ENCODE measurements around the gene MS4A14. TPM values are rescaled to one million over a fixed set of nuclear protein-coding genes. Genes with fewer than 3 reads are reported as not detected.
"Not testable (repeated sequence)": the region's sequence is repeated elsewhere in the genome, so short reads cannot be mapped to it uniquely, and the experiment has no call there.

MS4A14 gene, protein sequence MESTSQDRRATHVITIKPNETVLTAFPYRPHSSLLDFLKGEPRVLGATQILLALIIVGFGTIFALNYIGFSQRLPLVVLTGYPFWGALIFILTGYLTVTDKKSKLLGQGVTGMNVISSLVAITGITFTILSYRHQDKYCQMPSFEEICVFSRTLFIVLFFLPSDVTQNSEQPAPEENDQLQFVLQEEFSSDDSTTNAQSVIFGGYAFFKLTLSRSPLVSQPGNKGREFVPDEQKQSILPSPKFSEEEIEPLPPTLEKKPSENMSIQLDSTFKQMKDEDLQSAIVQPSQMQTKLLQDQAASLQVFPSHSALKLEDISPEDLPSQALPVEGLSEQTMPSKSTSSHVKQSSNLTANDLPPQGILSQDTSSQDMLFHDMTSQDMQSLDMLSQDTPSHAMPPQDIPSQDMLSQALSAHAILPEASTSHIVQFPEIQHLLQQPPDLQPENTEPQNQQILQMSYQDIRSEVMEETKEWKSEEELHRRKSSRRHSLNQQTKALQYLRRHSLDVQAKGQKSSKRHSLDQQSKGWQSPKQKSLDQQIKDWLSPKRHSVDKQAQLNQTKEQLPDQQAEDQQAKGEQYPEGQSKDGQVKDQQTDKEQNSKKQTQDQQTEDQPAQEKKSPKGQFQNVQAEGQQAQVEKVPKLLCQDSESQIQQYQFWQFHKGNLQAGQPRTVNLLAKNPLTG
- under 1 TPM in 1 of 2 donors, not detected in 1; 0.60 TPM for total RNA-seq
- 0 reads per million in 2 donors for total RNA-seq

DNA sequence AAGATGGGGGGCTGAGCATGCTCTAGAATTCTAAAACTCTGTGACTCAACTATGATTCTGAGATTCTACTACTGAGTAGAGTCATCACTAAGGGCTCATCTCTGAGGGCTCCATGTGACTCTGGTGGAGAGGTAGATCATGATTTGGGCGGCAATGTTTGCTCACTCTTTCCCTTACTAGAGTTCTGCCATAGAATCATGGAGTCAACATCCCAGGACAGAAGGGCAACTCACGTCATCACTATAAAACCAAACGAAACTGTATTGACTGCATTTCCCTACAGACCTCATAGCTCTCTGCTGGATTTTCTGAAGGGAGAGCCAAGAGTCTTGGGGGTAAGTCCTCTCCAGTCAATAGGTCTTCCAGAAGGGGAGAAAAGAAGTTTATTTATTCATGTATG is at the start of gene MS4A14:
Gene MS4A14, plus strand, starts transcription at position 78 of the 400 bp plus-strand sequence. Its CDS starts 120 bp downstream, at position 198.
- H3K27me3 Mint-ChIP-seq = peaks cover 26% of the 10 kb centered on the region
- no peaks in the 10 kb centered on the region for H3K4me1 Mint-ChIP-seq
- no peak within 1 kb of the TSS for H3K27ac Mint-ChIP-seq
- no peaks in the 10 kb centered on the region for H3K36me3 Mint-ChIP-seq (ENCODE audit: low read depth)
- no peak for DNase-seq
- ATAC-seq = no peak
- H3K9me3 ChIP-seq (ENCODE audit: control insufficient read depth, low read length, poor library complexity, severe bottlenecking) = no peaks in the 10 kb centered on the region
- no peak within 1 kb of the TSS for H3K4me3 Mint-ChIP-seq

DNA sequence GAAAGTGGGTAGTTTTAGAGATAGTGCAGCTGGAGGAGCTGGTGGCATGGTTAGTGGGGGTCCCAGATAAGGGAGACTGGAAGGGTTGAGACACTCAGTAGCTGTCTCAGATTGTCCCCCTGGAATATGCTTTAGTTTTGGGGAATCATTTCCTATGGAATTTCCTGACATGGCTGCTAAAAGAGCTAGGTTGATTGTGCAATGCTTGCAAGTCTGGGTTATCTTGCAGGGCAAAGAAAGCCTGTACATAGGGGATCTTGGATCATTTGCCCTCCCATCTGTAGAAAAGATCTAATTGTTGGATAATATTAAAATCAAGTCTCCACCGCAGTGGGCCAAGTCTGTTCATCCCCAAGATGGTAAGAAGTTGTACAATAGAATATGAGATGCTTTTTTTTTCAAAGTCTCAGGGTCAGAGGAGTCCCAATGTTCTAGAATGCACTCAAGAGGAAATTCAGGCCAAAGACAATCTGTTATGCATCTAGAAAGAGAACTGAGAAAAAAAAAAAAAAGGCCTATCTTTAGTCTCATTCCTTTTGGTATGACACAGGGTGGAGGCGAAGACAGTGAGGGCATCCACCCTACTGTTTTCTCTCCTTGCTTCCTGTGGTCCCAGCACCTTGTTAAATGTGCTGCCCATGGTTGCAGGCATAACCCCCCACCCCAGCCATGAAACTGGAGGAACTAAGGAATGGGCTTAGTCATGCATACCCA is 49.0 kb upstream of the MS4A14 start:
- DNase-seq (no peak), ATAC-seq (no peak)
- Mint-ChIP-seq H3K36me3 (ENCODE audit: low read depth) (no peaks in the 10 kb centered on the region), H3K27me3 (peaks cover 58% of the 10 kb centered on the region), H3K4me1 (no peaks in the 10 kb centered on the region), H3K27ac (no peak overlapping the region), H3K4me3 (no peak overlapping the region)
- H3K9me3 ChIP-seq (ENCODE audit: control insufficient read depth, low read length, poor library complexity, severe bottlenecking) = no peaks in the 10 kb centered on the region

DNA sequence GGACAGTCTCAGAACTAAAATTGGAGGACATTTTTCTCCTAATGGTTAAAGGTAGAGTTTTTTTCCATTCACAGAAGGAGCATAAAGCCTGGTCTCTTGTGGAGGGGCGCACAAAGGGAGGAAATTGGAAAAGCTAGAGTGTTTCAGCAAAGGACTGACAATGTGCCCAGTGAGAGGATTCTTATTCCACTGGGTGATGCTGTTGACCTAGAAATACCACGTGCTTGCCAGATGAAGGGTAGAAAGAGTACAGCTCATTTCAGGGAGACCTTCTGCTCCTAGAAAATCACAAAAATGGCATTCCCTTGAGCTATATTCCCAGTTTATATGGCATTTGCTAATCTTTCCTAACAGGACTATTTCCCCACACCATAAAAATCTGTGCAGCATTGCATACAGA is 48.1 kb upstream of the MS4A14 start:
- peaks cover 2% of the 10 kb centered on the region for H3K36me3 Mint-ChIP-seq (ENCODE audit: low read depth)
- ATAC-seq = no peak
- no peaks in the 10 kb centered on the region for H3K4me1 Mint-ChIP-seq
- H3K27ac Mint-ChIP-seq = no peak overlapping the region
- peaks cover 54% of the 10 kb centered on the region for H3K27me3 Mint-ChIP-seq
- no peak overlapping the region for H3K4me3 Mint-ChIP-seq
- no peaks in the 10 kb centered on the region for H3K9me3 ChIP-seq (ENCODE audit: control insufficient read depth, low read length, poor library complexity, severe bottlenecking)
- DNase-seq = no peak

DNA sequence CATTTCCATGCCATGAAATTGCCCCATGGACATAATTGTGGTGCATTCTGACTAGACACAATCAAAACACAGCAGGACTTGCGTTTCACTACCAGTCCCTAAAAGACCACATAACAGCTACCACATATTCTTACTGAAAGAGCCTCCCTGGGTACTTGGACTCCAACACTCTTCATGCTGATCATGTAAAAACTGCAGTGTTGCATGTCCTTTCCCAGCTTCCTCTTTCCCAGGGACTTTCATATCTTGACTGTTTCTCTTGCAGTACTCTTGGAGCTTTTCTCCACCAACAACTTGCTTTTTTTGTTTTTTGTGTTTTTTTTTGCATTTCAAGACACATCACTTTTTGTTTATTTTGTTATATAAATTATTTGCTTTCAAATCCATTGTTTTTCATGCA is 46.3 kb upstream of the MS4A14 start:
- ATAC-seq (no peak), DNase-seq (no peak)
- Mint-ChIP-seq H3K27me3 (peaks cover 50% of the 10 kb centered on the region), H3K4me3 (no peak overlapping the region), H3K27ac (no peak overlapping the region), H3K4me1 (no peaks in the 10 kb centered on the region), H3K36me3 (ENCODE audit: low read depth) (peaks cover 2% of the 10 kb centered on the region)
- H3K9me3 ChIP-seq (ENCODE audit: control insufficient read depth, low read length, poor library complexity, severe bottlenecking) = no peaks in the 10 kb centered on the region

DNA sequence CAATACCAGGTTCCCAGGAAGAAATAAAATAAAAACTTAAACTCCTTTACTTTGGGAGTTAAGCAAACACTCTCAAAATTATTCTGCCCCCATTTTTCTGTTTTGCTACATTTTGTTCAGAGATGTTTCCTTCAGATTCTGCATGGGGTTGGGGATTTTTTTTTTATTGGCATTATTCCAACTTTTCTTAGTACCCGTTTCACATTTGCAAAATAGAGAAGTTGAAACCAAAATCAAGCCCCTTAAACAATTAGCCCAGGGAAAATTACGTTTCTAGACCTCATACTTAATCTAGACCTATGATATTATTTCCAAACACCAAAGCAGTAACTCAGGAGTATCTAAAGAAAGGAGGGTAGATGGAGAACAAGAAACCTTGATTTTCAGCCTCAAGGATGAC is 38.5 kb upstream of the MS4A14 start:
- H3K36me3 Mint-ChIP-seq (ENCODE audit: low read depth) = peaks cover 2% of the 10 kb centered on the region
- no peaks in the 10 kb centered on the region for H3K9me3 ChIP-seq (ENCODE audit: control insufficient read depth, low read length, poor library complexity, severe bottlenecking)
- peaks cover 3% of the 10 kb centered on the region for H3K4me1 Mint-ChIP-seq
- DNase-seq = no peak
- ATAC-seq = no peak
- H3K4me3 Mint-ChIP-seq = no peak overlapping the region
- H3K27me3 Mint-ChIP-seq = peaks cover 44% of the 10 kb centered on the region
- no peak overlapping the region for H3K27ac Mint-ChIP-seq

DNA sequence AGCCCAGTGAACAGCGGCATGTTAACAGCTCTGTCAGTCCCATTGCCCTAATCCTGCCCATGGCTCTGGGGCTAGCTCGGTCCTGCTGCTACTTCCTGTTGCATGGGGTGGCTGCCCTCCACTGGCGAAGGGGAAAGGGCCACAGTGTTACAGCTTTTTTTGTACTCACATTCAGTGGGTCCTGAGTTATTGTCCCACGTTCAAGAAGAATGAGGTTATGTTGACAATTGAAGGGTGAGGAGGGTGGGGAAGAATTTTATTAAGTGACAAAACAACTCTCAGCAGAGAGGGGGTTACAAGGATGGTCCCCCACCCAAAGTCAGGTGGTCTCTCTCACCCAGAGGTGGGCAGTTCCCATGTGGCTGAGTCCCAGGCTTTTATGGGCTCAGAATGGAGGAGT is 35.6 kb upstream of the MS4A14 start:
- DNase-seq = no peak
- H3K27ac Mint-ChIP-seq = no peak overlapping the region
- peaks cover 5% of the 10 kb centered on the region for H3K4me1 Mint-ChIP-seq
- H3K9me3 ChIP-seq (ENCODE audit: control insufficient read depth, low read length, poor library complexity, severe bottlenecking) = no peaks in the 10 kb centered on the region
- ATAC-seq = no peak
- H3K27me3 Mint-ChIP-seq = peaks cover 54% of the 10 kb centered on the region
- no peak overlapping the region for H3K4me3 Mint-ChIP-seq
- H3K36me3 Mint-ChIP-seq (ENCODE audit: low read depth) = no peaks in the 10 kb centered on the region

DNA sequence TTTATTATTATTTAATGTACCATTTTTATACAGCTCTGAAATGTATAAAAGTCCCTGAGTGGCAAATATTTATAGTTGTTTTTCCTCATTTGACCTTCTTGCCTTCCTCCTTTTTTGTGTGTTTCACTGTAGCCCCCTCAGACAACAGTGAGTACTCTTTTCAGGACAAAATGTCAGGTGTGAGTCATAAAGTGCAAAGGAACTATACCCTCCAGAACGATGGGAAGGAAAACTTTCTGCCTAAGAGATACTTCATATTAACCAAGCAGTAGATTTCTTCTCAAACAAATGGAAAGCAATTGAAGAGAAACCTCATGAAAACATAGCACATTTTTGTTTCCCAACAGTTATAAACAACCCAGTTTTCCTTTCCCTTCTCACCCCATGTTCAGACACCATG is 34.0 kb upstream of the MS4A14 start:
- no peaks in the 10 kb centered on the region for H3K36me3 Mint-ChIP-seq (ENCODE audit: low read depth)
- DNase-seq (no peak), ATAC-seq (no peak)
- H3K27me3 Mint-ChIP-seq = peaks cover 46% of the 10 kb centered on the region
- no peak overlapping the region for H3K4me3 Mint-ChIP-seq
- H3K9me3 ChIP-seq (ENCODE audit: control insufficient read depth, low read length, poor library complexity, severe bottlenecking) = no peaks in the 10 kb centered on the region
- no peak overlapping the region for H3K27ac Mint-ChIP-seq
- H3K4me1 Mint-ChIP-seq = peaks cover 5% of the 10 kb centered on the region

DNA sequence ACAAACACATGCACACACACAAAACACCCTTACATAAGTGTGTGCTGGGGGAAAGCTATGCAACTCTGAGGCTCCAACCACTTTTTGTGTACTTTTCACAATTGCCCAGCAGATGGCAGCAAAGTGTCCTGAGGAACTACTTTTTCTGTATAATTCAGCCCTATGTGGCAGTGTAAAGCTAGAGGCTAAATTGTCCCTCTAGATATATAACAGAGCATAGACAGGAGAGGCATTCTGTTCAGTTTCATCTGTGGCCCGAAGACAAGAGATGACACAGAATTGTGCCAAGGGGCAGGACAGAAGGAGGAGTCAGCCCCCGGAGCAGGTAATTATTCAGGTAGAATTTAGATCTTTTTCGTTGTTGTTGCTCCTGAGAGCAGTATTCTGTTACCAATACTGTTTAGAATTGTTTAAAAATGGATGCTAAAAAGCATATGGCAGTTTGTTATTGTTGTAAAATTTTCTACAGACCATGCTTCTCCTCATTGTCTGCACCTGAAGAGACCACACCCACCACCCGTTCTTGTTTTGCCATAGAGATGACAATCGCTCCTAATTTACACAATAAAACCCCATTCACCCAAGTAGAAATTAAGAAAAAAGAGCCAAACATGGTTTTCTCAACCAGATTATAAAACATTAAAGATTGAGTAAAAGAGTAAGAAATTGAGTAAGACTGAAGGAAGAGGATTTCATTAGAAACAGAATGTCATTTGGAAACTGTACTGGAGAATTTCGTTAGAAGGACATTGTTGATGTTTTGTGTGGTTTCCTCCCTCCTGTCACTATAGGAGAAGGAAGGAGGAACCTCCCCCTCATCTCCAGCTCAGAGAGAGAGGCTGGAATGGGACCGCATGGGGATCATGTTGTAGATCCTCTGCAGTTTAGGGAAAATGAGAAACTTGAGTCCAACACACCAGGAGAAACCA is 32.5 kb upstream of the MS4A14 start:
- H3K9me3 ChIP-seq (ENCODE audit: control insufficient read depth, low read length, poor library complexity, severe bottlenecking) = no peaks in the 10 kb centered on the region
- ATAC-seq = peak; percentile 74
- H3K27ac Mint-ChIP-seq = peak overlapping the region; percentile 41
- DNase-seq = peak; percentile 15 to 48 (median 18)
- H3K4me3 Mint-ChIP-seq = peak overlapping the region; percentile 67
- H3K36me3 Mint-ChIP-seq (ENCODE audit: low read depth) = no peaks in the 10 kb centered on the region
- H3K27me3 Mint-ChIP-seq = peaks cover 51% of the 10 kb centered on the region
- H3K4me1 Mint-ChIP-seq = peaks cover 2% of the 10 kb centered on the region

DNA sequence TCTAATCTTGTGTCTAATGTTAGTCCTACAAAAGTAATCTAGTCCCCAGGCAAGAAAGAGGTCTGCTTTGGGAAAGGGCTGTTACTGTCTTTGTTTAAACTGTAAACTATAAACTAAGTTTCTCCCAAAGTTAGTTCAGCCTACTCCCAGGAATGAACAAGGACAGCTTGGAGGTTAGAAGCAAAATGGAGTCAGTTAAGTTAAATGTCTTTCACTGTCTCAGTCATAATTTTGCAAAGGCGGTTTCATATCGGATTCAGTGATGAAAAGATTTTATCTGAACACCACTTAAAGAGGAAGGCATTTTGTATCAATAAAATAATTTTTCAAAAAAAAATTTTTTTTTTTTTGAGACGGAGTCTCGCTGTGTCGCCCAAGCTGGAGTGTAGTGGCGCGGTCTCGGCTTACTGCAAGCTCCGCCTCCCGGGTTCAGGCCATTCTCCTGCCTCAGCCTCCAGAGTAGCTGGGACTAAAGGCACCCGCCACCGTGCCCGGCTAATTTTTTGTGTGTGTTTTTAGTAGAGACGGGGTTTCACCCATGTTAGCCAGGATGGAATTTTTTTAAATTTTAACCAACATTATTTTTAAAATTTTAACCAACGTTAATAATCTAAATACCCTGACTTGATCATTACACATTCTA is 29.9 kb upstream of the MS4A14 start:
- not testable (repeated sequence) for H3K4me1 Mint-ChIP-seq; H3K9me3 ChIP-seq (ENCODE audit: control insufficient read depth, low read length, poor library complexity, severe bottlenecking); H3K27ac Mint-ChIP-seq; H3K36me3 Mint-ChIP-seq (ENCODE audit: low read depth); ATAC-seq; DNase-seq; H3K4me3 Mint-ChIP-seq
- peaks cover 66% of the 10 kb centered on the region for H3K27me3 Mint-ChIP-seq

DNA sequence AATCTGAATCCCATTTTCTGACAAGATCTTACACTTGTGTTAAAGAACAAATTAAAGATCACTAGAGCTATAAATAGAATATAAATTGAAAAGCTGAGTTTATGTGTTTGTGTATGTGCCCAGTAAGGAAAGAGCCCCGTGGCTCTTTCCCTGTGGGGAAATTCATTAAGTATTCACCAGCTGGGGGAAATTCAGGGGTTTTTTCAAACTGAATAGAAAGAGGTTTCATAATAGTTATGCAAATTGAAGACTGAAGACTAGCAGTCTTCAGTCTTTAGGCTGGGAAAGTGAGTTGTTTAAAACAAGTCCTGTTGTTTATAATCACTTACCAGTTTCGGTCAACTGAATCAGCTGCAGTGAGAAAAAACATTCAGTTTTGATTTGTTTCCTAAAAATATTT is 29.2 kb upstream of the MS4A14 start:
- H3K27me3 Mint-ChIP-seq = peaks cover 68% of the 10 kb centered on the region
- no peaks in the 10 kb centered on the region for H3K36me3 Mint-ChIP-seq (ENCODE audit: low read depth)
- ATAC-seq (peak; percentile 37), DNase-seq (no peak)
- peaks cover 2% of the 10 kb centered on the region for H3K4me1 Mint-ChIP-seq
- no peaks in the 10 kb centered on the region for H3K9me3 ChIP-seq (ENCODE audit: control insufficient read depth, low read length, poor library complexity, severe bottlenecking)
- H3K27ac Mint-ChIP-seq = no peak overlapping the region
- no peak overlapping the region for H3K4me3 Mint-ChIP-seq

DNA sequence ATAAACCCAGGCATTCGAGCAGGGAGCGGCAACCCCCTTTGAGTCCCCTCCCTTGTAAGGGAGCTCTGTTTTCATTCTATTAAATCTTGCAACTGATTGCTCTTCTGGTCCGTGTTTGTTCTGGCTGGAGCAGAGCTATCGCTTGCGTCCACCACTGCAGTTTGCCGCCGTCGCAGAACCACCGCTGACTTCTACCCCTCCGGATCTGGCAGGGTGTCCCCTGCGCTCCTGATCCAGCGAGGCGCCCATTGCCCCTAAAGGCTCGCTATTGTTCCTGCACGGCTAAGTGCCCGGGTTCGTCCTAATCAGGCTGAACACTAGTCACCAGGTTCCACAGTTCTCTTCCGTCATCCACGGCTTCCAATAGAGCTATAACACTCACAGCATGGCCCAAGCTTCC is 28.4 kb upstream of the MS4A14 start:
- ATAC-seq = no peak

DNA sequence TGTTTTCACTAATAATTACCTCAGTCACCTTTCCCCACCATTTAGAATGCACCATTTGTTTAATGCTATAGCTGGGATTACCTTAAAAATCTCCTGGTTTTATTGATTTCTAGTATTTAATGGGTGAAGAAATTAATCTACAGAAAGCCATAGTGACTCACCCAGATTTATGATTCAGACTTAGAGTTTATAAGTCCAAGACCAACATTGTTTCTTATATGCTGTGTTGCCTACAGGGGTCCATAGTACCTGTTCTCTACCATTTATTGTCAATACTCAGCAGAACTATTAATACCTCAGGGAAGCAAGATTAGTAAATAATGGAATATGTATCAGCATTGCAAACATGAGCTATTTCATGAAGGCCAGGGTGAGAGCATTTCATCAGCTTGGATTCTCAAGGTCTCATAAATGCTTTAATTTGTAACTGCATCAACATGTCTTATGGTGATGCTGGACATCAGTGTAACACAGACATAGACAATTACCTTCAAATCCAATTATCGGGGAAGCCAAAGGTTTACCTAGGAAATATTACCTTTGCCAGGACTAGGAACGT is 25.9 kb upstream of the MS4A14 start:
- Mint-ChIP-seq H3K4me3 (no peak overlapping the region), H3K27ac (no peak overlapping the region), H3K4me1 (no peaks in the 10 kb centered on the region), H3K27me3 (peaks cover 65% of the 10 kb centered on the region), H3K36me3 (ENCODE audit: low read depth) (no peaks in the 10 kb centered on the region)
- DNase-seq (no peak), ATAC-seq (no peak)
- H3K9me3 ChIP-seq (ENCODE audit: control insufficient read depth, low read length, poor library complexity, severe bottlenecking) = no peaks in the 10 kb centered on the region

More for the DNA sequence above, 28.4 kb upstream of the MS4A14 start:
- Mint-ChIP-seq H3K4me3 (no peak overlapping the region), H3K36me3 (ENCODE audit: low read depth) (no peaks in the 10 kb centered on the region), H3K4me1 (peaks cover 2% of the 10 kb centered on the region), H3K27ac (no peak overlapping the region), H3K27me3 (peaks cover 74% of the 10 kb centered on the region)
- DNase-seq = no peak
- H3K9me3 ChIP-seq (ENCODE audit: control insufficient read depth, low read length, poor library complexity, severe bottlenecking) = no peaks in the 10 kb centered on the region

Measured in T-helper 17 cell (primary cell).